ENCODE results near the gene DCANP1.

DCANP1 gene

GRCh38 chr5:135484674-135485086 lies 37.5 kb upstream of the DCANP1 start:
- TF ChIP-seq CTCF (IDR thresholded peaks at IDR 0.05; ENCODE audit: low read depth, low read length): no peak
- no peak overlapping the region for H3K4me3 ChIP-seq (ENCODE audit: low read depth, low read length)

- no peak overlapping the region for H3K4me3 ChIP-seq (ENCODE audit: low read depth, low read length)
- TF ChIP-seq CTCF (IDR thresholded peaks at IDR 0.05; ENCODE audit: low read depth, low read length): no peak
These were observed 36.1 kb upstream of the DCANP1 start for GRCh38 chr5:135483254-135483653.

- no peak for TF ChIP-seq CTCF (IDR thresholded peaks at IDR 0.05; ENCODE audit: low read depth, low read length)
- H3K4me3 ChIP-seq (ENCODE audit: low read depth, low read length): no peak overlapping the region
These were observed 35.3 kb upstream of the DCANP1 start for GRCh38 chr5:135482381-135482933.

DNA sequence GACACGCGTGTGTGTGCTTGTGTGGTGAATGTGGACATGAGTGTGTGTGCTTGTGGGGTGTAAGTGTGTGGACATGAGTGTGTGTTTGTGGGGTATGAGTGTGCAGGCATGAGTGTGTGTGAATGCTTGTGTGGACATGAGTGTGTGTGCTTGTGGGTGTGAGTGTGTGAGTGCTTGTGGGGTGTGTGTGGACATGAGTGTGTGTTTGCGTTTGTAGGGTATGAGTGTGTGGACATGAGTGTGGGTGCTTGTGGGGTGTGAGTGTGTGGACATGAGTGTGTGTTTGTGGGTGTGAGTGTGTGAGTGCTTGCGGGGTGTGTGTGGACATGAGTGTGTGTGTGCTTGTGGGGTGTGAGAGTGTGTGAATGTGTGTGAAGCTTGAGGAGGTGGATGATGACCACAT lies 34.8 kb upstream of the DCANP1 start:
- H3K4me3 ChIP-seq (ENCODE audit: low read depth, low read length): no peak overlapping the region
- no peak for TF ChIP-seq CTCF (IDR thresholded peaks at IDR 0.05; ENCODE audit: low read depth, low read length)

- no peak overlapping the region for H3K4me3 ChIP-seq (ENCODE audit: low read depth, low read length)
- TF ChIP-seq CTCF (IDR thresholded peaks at IDR 0.05; ENCODE audit: low read depth, low read length): no peak
These were observed 34.2 kb upstream of the DCANP1 start for GRCh38 chr5:135481387-135481786.

GRCh38 chr5:135480511-135480910 lies 33.4 kb upstream of the DCANP1 start:
- no peak for TF ChIP-seq CTCF (IDR thresholded peaks at IDR 0.05; ENCODE audit: low read depth, low read length)
- H3K4me3 ChIP-seq (ENCODE audit: low read depth, low read length): no peak overlapping the region

- no peak for TF ChIP-seq CTCF (IDR thresholded peaks at IDR 0.05; ENCODE audit: low read depth, low read length)
- no peak overlapping the region for H3K4me3 ChIP-seq (ENCODE audit: low read depth, low read length)
These were observed 31.8 kb upstream of the DCANP1 start for GRCh38 chr5:135478938-135479337.
